HG02623 (cell line): ENCODE measurements around the gene HSDL2.
"Not testable (repeated sequence)": the region's sequence is repeated elsewhere in the genome, so short reads cannot be mapped to it uniquely, and the experiment has no call there.

Experiments
- ATAC-seq: cut with Tn5 transposase; IDR thresholded peaks from one replicate; pipeline ENCODE4 v1.9.1; 2021; ENCODE audit warnings: moderate library complexity; ENCODE audit not compliant: unreplicated experiment

HSDL2 gene

DNA sequence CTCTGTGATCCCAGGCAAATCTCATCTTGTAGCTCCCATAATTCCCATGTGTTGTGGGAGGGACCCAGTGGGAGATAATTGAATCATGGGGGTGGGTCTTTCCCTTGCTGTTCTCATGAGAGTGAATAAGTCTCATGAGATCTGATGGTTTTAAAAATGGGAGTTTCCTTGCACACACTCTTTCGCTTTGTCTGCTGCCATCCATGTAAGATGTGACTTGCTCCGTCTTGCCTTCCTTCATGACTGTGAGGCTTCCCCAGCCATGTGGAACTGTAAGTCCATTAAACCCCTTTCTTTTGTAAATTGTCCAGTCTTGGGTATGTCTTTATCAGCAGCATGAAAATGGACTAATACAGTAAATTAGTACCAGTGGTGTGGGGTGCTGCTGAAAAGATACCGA is 14.7 kb upstream of the HSDL2 start:
- not testable (repeated sequence) for ATAC-seq

DNA sequence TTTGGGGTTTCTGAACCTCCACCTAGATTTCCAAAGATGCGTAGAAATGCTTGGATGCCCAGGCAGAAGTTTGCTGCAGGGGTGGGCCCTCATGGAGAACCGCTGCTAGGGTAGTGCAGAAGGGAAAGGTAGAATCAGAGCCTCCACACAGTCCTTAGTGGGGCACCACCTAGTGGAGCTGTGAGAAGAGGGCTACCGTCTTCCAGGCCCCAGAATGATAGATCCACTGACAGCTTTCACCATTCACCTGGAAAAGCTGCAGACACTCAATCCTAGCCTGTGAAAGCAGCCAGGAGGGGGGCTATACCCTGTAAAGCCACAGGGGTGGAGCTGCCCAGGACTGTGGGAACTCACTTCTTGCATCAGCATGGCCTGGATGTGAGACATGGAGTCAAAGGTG is 13.3 kb upstream of the HSDL2 start:
- no peak for ATAC-seq

DNA sequence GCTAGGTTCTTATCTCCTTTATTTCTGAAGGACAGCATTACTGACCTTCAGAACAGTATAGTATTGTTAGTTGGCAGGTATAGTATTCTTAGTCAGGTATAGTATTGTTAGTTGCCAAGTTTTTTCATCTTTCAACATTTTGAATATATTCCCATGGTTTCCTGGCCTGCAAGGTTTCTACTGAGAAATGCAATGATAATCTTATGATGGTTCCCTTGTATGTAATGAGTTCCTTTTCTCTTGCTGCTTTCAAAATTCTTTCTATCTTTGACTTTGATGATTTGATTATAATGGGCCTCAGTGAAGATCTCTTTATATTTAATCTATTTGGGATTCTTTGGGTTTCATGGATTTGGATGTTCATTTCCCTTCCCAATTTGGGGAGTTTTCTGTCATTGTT is 12.4 kb upstream of the HSDL2 start:
- no peak for ATAC-seq

DNA sequence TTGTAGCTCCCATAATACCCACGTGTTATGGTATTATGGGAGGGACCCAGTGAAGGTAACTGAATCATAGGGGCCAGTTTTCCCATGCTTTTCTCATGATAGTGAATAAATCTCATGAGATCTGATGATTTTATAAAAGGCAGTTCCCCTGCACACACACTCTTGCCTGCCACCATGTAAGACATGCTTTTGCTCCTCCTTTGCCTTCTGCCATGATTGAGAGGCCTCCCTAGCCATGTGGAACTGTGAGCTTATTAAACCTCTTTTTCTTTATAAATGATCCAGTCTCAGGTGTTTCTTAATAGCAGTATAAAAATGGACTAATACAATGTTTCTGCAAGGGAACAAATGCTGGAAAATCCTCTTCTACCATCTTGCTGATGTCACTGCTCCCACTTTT is 10.1 kb upstream of the HSDL2 start:
- ATAC-seq: no peak

DNA sequence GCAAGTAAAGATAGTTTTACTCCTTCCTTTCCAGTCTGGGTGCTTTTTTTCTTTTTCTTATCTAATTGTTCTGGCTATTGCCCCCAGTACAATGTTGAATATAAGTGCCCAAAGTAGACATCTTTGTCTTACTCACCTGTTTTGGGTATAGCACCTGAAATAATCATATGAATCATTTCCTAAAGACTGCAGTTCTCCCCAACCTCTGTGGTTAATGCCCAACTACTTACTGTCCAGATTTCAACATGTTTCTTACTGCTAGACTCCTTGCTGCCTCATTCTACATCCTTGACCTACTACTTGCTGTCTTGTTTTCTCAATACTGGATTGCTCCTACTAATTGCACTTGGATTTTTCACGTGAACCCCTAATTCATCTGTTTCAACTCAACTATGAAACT is 8.8 kb upstream of the HSDL2 start:
- no peak for ATAC-seq

DNA sequence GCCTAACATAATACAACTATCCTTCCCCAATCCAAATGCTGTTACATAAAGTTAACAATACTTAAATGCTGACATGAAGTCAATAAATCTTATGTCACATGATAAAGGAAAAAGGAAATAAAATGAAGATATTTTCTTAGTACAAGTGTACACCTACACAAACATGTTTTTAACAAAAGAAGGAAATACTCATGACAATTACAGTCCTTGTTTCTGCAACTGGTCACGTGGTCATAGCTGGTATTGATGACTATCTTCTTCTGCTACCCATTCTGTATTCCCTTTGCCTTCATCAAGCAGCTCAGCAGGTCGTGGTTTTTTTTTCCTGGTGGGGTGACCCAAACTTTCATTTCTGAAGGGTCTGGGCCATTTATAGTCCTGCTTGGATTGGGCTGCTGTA is 6.2 kb upstream of the HSDL2 start:
- ATAC-seq: not testable (repeated sequence)

DNA sequence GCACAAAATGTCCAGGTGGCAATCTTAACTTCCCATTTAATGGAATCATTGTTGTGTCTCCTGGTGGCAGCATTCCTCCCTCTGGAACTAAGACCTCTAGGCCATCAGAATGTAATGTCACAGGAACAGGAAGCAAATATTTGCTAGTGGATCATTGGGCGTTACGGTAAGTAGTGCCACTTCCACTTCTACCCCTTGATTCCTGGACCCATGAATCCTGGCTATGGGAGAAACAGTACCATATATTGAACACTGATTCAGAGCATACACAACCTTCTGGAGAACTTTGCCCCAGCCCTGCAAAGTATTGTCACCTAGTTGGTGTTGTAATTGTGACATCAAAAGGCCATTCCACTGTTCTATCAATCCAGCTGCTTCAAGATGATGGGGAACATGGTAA is 5.7 kb upstream of the HSDL2 start:
- ATAC-seq: not testable (repeated sequence)

DNA sequence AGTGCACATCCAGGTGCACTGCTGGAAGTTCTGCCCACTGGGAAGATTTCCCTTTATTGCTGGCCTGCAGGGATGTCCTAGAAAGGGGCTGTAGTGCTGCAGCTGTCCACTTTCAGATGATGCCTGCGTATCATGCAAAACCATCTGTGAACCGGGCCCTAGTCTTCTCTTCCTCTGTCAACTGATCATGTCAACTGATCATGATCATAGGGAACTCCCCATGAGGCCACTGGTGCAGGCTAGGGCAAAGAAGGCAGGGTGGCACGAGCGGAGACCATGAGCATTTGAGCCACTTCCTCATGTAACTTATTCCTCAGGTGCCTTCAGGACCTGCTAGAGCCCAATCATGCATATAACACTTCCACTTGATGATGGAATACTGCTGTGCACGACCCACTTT is 4.5 kb upstream of the HSDL2 start:
- ATAC-seq: no peak

DNA sequence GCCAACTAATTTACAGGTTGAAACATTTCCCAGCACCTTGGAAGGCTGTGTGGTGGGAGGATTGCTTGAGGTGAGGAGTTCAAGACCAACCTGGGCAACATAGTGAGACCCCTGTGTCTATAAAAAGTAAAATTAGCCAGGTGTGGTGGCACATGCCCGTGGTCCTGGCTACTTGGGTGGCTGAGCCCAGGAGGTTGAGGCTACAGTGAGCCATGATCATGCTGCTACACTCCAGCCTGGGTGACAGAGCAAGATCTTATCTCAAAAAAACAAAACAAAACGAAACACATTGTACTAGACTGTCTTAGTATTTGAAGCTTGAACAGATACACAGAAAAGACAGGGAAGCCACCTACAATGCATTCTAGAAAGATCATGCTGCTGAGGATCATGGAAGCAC is 2.8 kb upstream of the HSDL2 start:
- no peak for ATAC-seq

DNA sequence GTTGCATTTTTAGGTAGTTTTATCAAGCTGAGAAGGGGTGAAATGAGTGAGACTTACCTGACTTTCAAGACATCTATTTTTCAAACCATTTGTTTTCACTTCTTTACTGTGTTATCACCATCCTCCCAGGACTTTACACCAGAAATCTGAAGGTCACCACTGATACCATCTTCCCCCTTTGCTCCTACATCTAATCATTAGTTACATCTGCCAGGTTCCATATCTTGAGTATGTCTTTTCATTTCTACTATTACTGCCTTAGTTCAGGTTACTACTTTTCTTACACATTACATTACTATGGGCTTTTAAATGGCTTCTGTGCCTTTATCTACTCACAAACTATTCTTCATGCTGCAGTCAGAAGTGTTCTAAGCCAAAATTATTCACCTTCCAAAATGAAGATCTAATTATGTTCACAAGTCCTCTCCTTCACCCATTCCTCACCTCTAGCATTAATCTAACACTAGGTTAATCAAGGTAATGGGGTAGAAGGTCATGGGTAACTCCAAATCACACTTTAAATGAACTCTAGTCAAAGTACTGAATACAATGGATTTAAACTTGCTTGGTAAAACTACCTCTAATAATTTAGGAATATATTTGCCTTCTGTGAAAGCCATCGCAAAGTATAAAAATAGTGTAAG is 2.1 kb upstream of the HSDL2 start:
- ATAC-seq: no peak

DNA sequence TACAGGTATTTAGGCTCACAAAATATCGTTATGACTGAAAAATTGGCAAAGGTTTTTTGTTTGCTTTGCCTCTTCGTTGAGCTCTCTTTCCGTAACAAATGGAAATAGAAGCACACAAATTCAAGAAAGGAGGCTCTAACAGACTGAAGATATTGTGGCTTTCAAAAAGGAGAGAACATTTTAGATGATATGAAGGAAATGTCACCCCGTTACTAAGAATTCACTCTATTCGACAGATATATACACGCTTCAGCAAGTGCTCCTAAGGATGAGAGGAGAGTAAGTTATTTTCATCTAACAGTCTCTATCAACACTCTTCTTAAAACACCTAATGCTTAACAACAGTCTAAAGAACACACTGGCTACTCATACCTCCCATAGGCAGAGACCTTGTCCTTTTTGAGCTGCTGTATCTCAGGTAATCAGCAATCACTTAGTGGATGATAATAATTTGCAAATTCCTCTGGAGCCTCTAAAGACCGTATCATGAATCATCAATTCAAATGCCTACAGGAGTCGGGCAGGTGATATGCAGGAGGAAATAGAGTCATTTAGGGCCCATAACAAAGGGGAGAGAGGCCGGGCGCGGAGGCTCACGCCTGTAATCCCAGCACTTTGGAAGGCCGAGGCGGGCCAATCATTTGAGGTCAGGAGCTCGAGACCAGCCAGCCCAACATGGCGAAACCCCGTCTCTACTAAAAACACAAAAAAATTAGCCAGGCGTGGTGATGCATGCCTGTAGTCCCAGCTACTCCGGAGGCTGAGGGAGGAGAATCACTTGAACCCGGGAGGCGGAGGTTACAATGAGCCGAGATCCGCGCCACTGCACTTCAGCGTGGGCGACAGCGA is 1.4 kb upstream of the HSDL2 start:
- peak; percentile 11 for ATAC-seq

DNA sequence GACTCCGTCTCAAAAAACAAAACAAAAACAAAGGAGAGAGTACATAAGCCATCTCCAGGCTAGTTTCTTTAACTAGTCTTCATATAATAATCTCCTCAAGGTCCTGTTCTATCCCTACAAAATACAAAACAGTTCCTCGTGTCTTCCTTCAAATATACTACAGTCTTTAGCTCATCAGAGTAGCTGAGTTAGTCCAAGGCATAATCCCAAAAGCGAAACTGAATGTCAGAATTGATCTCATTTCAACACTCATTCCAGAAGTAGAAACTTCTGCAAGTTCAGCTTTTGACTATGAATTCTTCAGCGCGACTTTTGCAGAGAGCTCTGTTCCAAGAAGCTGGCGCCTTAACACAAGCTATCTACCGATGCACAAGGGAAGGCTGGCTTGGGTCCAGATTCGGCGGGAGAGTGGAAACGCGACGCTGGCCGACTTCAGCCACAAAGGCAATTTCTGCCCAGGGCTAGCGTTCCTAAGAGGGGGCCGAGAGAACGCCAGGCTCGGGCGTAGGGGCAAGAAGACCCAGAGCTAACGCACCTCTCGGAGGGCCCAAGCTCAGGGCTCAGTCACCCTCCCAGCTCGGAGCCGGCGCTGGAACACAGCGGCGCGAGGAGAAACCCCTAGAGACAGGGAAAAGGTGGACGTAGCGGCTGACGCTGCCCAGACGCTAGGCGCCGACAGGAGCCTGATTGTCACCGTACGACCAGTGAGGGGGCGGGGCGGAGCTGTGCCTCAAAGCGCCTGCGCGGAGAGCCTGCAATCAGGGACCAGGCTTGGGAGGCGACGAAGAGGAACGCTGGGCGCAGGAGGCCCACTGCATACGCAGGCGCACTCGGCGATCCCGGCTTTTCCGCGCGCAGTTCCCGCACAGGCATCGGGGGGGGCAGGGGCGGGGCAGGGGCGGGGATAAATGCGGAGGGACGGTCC is 469 bp upstream of the HSDL2 start:
- peak; percentile 70 for ATAC-seq

DNA sequence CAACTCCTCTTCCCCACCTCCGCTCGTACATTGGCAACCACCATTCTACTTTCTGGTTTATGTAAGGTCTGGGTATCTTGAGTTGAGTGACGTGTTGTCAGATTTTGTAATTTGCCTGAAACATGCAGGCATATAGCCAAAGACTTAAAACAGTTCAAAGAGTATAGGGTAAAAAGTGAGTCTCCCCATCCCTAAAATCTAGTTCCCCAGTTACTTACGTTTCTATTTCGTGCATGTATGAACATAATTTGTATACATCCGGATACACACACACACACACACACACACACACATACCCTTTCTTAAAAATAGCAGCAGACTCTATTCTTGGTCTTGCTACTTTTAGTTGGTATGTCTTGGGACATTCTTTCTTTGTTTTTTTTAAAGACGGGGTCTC is 915 bp downstream of the HSDL2 start:
- ATAC-seq: no peak

DNA sequence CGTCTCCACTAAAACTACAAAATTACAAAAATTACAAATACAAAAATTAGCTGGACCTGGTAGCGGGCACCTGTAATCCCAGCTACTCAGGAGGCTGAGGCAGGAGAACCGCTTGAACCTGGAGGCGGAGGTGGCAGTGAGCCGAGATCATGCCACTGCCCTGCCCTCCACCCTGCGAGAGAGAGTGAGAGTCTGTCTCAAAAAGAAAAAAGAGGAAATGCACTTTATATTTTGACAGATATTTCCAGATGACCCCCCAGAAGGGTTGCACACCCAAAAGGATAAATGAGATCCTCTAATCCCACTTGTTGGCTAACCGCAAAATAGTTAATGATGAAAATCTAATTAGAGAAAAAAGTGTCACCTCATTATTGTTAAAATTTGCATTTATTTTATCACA is 2.2 kb downstream of the HSDL2 start:
- ATAC-seq: no peak

DNA sequence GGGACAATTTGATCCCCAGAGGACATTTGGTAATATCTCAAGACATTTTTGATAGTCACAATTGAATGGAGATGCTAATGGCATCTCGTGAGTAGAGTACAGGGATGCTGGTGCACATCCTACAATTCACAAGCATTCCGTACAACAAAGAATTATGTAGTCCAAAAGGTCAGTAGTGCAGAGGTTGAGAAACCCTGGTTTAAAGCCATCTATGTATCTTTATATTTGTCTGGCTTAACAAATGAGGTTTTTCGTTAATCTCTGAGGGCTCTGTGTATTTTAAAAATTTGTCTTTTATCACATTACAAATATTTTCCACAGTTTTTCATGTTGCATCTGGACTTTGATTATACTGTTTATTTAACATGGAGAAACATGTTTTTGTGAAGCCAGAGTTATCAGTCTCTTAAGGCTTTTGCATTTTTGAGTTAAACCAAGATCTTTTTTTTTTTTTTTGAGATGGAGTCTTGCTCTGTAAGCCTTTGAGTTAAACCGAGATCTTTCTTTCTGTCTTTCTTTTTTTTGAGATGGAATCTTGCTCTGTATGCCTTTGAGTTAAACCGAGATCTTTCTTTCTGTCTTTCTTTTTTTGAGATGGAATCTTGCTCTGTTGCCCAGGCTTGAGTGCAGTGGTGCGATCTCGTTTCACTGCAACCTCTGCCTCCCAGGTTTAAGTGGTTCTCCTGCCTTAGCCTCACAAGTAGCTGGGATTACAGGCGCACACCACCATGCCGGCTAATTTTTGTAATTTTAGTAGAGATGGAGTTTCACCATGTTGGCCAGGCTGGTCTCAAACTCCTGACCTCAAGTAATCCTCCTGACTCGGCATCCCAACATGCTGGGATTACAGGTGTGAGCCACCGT is 2.8 kb downstream of the HSDL2 start:
- no peak for ATAC-seq

DNA sequence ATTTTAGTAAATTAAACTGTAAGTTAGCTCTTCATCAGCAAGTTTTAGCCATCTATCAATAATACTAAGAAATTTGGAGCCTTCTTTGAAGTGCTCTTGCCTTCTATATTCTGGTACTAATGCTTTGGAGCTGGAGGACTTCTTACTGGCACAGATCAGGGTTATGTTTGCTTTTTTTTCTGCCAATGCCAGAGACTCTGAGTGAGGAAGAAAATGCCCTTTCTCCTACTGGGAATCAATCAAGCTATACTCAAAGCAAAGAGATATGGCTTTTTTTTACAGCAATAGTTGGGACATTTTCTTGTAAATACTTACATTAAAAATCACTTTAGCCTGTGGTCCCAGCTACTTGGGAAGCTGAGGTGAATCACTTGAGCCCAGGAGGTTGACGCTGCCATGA is 4.3 kb downstream of the HSDL2 start:
- ATAC-seq: no peak

DNA sequence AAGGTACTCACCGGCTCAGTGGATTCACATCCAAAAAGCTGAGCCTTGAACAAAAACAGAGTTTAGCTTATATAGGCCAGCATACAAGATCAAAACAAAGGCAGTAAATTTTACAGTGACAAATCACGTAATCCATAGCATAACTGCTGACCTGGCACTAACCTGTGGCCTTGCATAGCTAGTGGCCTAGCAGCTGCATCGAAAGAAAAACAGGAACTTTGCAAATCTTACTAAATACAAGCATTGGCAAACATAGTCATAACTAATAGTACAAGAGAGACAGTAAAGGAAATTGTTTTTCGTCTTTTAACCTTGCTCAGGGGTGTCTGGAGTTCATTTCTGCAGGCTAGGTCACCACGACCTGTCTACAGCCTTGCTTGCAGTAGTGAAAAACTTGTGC is 4.8 kb downstream of the HSDL2 start:
- no peak for ATAC-seq

DNA sequence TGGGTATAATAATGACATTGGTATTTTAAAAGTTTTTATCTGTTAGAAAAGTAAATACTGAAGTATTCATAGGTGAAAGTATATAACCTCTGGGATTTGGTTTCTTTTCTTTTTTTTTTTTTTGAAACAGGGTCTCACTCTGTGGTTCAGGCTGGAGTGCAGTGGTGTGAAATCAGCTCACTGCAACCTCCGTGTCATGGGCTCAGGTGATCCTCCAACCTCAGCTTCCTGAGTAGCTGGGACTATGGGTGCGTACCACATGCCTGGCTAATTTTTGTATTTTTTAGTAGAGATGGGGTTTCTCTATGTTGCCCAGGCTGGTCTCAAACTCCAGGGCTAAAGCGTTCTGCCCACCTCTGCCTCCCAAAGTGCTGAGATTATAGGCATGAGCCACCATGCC is 7.2 kb downstream of the HSDL2 start:
- ATAC-seq: no peak

DNA sequence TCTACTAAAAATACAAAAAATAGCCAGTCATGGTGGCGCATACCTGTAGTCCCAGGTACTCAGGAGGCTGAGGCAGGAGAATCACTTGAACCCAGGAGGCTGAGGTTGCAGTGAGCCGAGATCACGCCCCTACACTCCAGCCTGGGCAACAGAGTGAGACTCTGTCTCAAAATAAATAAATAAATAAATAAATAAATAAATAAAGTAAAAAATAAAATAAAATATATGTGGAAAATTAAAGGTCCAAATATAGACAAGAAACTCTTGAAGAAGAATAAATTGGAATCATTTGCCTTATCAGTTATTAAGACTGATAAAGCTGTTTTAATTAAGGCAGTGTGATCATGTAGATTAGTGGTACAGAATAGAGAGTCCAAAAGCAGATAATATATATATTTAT is 10.0 kb downstream of the HSDL2 start:
- not testable (repeated sequence) for ATAC-seq

DNA sequence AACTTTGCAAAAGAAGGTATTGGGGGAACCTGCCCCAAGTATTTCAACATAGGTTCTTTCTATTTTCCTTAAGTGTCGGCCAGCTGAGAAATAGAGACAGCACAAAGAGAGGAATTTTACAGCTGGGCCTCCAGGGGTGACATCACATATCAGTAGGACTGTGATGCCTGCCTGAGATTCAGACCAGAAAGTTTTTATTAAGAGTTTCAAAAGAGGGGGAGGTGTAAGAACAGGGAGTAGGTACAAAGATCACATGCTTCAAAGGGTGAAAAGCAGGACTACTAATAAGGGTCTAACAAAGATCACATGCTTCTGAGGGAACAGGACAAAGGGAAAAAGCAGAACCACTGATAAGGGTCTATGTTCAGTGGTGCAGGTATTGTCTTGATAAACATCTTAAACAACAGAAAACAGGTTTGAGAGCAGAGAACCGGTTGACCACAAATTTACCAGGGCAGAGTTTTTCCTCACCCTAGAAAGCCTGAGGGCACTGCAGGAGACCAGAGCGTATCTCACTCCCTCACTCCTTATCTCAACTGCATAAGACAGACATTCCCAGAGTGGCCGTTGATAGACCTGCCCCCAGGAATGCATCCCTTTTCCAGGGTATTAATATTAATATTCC is 12.1 kb downstream of the HSDL2 start:
- ATAC-seq: not testable (repeated sequence)
